ENCODE measurements around the gene PARG.
"Not testable (repeated sequence)": the region's sequence is repeated elsewhere in the genome, so short reads cannot be mapped to it uniquely, and the experiment has no call there.

PARG gene

DNA sequence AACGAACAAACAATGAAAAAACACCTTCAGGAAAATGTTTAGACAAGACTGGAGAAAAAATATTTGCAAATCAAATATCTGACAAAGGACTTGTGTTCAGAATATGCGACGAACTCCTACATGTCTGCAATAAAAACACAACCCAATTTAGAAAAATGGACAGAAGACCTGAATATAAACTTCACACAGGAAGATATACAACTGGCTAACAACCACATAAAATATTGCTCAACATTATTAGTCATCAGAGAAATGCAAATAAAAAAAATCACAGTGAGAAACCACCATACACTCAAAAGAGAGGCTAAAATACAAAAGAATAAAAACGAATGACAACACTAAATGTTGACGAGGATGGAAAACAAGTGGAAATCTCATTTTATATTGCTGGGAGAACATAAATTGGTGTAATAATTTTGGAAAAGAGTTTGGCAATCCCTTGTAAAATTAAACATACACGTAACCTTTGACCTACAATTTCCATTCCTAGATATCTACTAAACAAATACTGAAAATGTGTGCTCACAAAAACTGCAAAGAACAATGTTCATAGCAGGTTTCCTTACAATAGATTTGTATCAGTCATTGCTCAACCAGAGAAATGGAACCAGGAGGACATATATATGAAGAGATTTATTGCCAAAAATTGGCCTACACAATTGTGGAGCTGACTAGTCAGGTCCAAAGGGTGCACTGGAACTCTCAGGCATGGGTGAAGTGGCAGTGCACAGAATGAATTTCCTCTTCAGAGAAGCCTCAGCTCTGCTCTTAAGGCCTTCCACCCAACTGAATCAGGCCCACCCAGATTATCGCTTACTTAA lies 96.8 kb downstream of the PARG start:
- no peak for TF ChIP-seq ZFX (IDR thresholded peaks at IDR 0.05)
- TF ChIP-seq, protein P1, sequence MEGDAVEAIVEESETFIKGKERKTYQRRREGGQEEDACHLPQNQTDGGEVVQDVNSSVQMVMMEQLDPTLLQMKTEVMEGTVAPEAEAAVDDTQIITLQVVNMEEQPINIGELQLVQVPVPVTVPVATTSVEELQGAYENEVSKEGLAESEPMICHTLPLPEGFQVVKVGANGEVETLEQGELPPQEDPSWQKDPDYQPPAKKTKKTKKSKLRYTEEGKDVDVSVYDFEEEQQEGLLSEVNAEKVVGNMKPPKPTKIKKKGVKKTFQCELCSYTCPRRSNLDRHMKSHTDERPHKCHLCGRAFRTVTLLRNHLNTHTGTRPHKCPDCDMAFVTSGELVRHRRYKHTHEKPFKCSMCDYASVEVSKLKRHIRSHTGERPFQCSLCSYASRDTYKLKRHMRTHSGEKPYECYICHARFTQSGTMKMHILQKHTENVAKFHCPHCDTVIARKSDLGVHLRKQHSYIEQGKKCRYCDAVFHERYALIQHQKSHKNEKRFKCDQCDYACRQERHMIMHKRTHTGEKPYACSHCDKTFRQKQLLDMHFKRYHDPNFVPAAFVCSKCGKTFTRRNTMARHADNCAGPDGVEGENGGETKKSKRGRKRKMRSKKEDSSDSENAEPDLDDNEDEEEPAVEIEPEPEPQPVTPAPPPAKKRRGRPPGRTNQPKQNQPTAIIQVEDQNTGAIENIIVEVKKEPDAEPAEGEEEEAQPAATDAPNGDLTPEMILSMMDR (conservative IDR thresholded peaks at IDR 0.05) = no peak
- H3K27ac ChIP-seq = peak overlapping the region; percentile 78

DNA sequence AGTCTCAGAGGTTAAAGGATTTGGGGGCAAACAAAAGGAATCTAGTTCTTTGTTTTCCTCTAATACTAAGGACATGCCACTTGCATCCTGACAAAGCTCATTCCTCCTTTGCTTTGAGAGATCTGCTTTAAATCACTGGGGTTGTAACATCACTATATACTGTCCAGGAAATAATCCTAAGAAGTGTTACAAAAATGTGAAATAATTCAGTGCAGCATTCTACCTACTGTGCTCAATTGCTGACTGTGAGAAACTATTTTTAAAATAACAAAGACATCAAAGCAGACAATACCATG lies 99.5 kb downstream of the PARG start:
- not testable (repeated sequence) for H3K27ac ChIP-seq

DNA sequence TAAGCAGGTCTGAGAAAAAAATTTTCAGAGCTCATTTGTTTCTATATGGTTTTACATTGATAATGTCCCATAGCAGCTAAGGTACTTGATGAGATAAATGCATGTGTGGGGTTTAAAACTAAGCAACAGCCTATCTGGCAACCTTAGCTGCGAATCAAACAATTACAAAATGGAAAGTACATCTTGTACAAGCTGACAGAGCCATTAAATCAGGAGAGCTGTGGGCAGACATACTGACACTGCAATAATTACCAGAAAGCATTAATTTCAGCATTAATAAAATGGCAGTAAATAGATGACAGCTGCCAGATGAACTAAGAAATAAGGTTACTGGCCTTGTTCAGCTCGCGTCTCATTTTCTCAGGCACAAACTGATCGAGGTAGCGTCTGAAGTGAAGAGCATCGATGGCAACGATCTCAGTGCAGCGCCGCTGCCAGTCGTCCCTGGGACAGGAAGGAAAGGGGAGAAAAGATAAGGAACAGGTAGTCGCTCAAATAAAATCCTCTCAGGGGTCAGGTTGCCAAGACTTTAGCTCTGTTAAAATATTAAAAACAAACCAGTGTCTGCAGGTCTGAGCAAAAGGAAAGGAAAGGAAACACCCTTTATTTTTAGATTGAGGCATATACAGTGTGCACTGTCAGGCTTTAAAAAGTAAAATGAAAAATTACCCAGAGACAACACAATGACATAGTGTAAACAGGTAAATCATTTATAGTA lies 100.1 kb downstream of the PARG start:
- TF ChIP-seq, protein P1 (conservative IDR thresholded peaks at IDR 0.05) = peak; percentile 15; the same call in 1 of the 2 replicates
- no peak for TF ChIP-seq ZFX (IDR thresholded peaks at IDR 0.05)
- peak overlapping the region; percentile 52 for H3K27ac ChIP-seq

DNA sequence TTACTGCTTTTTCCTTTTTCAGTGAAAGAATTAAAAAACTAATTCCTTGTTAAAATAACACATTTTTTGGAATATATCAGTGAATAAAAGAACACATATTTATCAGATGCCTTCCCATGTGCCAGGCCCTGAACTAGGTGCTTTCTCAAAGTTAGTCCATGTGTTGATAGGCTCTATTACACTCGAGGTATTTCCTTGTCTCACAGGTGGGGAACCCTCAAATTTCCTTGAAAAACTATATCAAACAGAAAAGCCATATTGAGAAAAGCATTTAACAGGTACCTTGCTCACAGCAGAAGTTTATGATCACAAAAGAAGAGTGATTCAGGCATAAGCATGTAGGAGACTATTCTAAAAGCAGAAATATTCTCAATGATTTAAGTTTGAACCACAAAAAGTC lies 104.1 kb downstream of the PARG start:
- no peak overlapping the region for H3K27ac ChIP-seq
- TF ChIP-seq, protein P1 (conservative IDR thresholded peaks at IDR 0.05) = no peak
- TF ChIP-seq ZFX (IDR thresholded peaks at IDR 0.05) = no peak

DNA sequence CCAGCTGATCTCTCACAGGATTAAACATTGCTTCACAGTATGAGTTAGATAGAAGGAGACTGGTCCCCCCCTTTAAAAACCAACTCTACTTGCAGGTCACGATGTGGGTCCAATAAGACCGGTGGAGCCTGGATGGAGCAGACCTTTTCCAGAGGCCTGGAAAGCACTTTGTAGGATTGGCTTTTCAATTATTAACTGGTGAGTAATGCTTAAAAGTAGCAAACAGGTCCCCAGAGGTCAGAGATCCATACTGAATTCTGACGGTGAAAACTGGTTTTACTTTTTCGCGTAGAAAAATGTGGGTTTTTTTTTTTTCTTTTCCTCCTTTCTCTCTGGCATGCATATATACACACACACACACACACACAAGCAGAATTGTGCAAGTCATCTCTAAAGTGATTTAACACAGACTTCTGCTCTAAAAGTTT lies 104.8 kb downstream of the PARG start:
- no peak overlapping the region for H3K27ac ChIP-seq
- TF ChIP-seq, protein P1 (conservative IDR thresholded peaks at IDR 0.05) = no peak
- no peak for TF ChIP-seq ZFX (IDR thresholded peaks at IDR 0.05)

DNA sequence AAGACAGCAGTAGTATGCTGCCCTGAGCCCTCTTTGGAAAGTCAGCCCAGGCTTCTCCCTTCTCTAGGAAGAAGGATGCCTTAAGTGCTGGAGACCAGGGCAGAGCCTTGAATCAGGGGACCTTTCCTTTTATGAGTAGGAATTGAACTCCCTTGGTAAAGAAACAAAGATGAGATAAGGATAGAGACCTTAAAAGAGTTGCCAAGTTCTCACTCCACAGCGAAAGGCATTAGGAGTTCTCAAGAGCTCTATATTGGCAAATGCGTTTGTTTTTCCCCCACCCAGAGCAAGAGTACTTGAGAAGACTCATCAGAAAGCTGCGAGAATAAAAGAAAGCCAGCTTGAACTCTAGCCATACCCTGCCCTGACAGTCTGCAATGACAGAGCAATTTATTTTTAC lies 106.9 kb downstream of the PARG start:
- no peak for TF ChIP-seq ZFX (IDR thresholded peaks at IDR 0.05)
- TF ChIP-seq, protein P1 (conservative IDR thresholded peaks at IDR 0.05) = no peak
- no peak overlapping the region for H3K27ac ChIP-seq

DNA sequence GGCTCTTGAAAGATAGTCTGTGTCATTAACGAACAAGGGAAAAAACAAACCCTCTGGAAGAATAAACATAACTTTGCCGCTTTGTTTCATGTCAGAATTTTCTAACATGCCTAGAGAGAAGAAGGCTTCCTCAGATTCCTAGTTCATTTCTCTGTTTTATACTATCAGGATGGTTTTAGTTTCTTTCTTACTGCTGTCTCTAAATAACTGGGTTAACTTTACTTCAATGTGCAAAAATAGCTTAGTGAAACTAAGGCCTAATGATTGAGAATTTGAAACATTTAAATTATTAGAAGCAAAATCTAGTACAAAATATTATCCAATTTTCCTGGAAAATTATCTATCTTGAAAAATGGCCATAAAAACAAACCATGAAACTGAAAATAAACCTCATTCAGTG lies 107.6 kb downstream of the PARG start:
- H3K27ac ChIP-seq = no peak overlapping the region
- TF ChIP-seq, protein P1 (conservative IDR thresholded peaks at IDR 0.05) = no peak
- no peak for TF ChIP-seq ZFX (IDR thresholded peaks at IDR 0.05)
